Brain pericyte (primary cell): Measurements from ENCODE around the gene EPM2A.

Experiments used
- DNase-seq: peaks from one replicate; pipeline ENCODE4 v3.0.0-alpha.2; 2012; ENCODE audit warnings: low read depth, low spot score

The EPM2A gene

GRCh38 chr6:145681965-145682364 is 53.4 kb downstream of the EPM2A start:
- DNase-seq, result no peak

- DNase-seq, result no peak
Observed at GRCh38 chr6:145673504-145673903, 61.8 kb downstream of the EPM2A start.

DNA sequence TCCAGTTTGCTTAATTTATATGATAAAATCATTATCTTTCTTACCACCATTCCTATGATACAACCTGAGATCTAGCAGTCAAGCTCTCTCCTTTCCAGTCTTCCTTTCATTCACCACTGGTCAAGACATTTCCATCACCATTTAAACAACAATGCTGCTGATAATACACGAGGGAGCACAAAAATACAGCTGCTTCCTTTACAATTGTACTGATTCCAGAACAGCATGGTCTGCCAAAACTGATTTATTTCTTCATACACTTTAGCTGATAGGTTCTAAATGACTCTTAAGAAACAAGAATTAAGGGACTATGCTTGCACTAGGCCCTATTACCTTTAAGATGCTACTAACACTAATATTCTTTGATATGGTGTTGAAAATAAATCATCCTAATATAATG is 65.0 kb downstream of the EPM2A start:
- DNase-seq, result no peak

DNA sequence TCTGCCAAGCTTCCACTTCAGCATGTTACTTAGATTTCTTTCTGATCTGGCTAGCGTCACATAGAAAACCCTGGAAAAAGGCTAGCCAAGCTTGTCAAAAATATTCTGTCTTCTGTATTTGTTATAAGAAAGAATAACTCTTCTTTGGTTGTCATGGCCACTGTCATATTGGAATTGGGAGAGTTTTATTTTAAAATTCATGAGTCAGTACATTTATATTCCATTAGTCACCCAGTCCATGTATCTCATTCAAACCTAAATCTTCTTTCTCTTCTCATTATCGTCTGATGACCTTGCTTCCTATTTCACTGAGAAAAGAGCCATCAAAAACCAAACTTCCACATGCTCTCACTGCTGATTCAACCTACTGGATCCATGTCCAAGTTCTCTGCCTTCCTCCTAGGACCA is 65.7 kb downstream of the EPM2A start:
- no peak for DNase-seq

DNA sequence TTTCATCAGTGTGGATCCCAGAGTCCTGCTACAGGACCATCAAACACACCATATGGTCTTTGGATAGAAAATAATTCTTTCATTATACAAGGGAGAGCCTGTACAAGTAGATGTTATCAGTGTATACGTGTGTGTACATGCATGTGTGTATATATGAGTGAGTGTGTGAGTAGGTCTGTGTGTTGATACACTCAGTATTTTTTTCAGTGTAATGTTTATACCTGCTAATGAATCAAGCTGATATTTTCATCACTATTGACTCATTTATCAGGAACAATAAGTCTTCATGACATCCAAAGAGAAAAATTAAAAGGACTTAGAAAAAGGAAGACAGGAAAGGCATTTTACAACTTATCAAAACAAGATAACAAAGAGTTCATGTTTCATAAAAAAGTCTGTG is 66.5 kb downstream of the EPM2A start:
- no peak for DNase-seq

DNA sequence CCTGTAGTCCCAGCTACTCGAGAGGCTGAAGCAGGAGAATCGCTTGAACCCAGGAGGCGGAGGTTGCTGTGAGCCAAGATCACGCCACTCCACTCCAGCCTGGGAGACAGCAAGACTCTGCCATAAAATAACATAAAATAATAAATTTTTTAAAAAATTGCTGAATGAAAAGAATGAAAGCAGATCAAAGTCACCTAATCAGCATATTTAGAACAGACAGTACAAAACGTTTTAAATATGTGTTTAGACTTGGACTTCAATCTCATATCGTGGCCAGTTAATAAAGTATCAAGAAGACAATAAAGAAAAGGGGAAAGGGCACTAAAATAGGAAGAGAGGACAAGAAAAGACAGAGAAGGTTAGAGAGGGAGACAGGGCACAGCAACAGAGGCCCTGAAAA is 74.6 kb downstream of the EPM2A start:
- no peak for DNase-seq

DNA sequence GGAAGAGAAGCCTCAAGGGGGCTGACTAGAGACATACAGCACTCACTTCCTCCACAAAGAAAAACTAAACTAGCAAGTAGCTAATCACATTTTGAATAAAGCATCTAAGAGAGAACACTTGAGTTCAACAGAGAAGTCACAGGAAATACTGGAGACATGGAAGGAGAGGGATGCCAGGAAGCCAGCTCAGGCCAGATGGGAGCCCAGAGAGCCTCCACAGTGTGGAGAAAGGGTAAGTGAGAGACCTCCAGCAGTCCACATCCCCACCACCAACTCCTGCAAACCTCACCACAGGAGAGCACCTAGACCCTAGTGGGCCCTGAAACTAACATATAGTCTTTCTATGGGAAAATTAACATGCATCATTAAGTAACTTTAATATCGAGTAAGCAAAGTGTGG is 79.2 kb downstream of the EPM2A start:
- DNase-seq, result no peak

DNA sequence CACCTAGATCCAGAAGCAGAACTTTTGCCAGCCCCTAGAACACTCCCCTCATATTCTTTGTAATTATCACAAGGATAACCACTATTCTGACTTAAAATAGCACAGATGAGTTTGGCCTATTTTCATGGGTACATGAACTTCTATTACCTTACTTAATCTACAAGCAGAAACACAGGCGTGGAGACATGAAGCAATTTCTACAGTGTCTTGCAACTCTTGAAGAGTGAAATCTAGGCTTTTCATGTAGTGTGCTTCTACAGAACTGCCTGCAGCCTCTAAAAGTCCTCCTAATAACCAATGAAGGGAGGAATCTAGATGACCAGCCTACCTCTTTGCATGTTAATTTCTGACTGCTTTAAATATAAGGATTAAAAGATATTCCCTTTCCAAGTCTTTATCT is 82.7 kb downstream of the EPM2A start:
- no peak for DNase-seq

DNA sequence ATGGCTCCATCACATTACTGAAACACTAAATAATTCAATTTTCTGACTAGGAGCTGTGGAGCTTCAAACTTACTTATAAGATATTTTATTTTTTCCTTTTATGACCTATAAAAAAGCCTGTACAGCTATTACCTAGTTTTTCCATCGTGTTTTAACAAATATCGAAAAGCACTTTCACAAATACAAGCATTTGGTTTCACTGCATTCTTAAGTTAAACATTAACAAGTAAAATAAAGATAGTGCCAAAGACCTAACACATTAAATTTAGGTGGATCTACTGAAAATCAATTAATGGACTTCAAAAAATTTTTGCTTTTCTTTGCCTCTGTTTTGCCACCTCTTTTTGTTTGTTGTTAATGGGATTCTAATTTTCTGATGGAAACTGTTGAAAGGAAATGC is 83.3 kb downstream of the EPM2A start:
- DNase-seq, result no peak

DNA sequence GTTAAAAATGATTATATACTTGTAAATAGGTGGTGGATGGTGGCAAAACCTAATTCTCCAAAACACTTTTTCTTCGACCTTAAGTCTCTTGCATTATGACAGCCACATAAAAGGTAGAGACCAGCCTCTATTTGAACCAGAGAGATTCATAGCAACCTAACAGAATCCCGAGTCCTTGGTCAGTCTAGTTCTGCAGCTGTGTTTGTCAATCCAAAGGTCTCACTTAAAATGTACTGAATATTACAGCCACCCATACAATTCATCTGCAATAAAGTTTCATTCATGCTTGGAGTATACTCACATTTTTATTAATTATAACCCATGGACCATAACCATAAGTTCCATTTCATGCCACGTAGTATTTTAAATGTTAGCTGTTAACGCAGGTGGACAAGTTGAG is 87.2 kb downstream of the EPM2A start:
- DNase-seq, result no peak

DNA sequence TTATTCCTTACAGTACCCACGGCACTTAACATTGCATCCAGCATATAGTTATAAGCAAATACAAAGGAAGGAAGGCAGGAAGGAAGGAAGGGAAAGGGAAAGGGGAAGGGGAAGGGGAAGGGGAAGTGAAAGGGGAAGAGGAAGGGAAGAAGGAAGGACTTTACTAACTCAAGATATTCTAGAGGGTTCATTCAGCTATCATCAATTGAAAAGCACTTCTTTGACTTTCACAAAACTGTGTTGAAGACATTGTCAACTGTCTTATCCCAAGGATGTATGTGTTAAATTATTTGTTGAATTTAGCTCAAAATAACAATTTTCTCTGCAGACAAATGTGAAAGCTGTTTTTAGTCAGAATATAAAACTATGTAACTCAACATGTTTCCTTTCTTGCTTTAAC is 87.7 kb downstream of the EPM2A start:
- DNase-seq, result no peak

GRCh38 chr6:145643760-145644159 is 91.6 kb downstream of the EPM2A start:
- peak; percentile 6 for DNase-seq

DNA sequence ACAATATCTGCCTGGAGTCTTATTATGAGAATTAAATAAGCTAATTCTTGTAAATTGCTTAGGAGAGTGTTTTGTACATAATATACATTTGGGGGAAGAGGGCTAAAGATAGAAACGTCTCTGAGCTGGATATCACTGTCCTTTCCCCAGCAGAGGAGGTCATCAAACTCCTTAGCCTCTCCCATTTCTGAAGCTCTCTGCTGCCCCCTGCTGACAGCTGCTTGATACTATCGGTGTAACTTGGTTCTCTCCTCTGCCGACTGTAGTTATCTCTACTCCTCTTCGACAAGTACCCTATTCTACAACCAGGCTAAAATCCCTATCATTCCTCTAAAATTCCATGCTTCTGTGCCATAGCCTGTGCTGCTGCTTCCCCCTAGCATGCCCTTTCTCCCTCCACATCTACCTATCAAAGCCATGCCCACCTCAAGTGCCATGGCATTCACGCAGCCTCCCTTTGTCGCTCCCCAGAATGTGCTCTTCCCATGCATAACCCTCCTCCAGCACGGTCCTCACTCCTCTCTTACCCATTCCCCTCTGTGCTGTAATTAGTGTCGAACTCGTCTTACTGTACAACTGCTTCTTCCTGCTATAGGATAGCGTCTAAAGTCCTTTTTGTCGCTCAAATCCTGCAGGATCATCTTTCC is 101.2 kb downstream of the EPM2A start:
- DNase-seq, result peak; percentile 18

GRCh38 chr6:145632971-145633370 is 102.3 kb downstream of the EPM2A start:
- no peak for DNase-seq

DNA sequence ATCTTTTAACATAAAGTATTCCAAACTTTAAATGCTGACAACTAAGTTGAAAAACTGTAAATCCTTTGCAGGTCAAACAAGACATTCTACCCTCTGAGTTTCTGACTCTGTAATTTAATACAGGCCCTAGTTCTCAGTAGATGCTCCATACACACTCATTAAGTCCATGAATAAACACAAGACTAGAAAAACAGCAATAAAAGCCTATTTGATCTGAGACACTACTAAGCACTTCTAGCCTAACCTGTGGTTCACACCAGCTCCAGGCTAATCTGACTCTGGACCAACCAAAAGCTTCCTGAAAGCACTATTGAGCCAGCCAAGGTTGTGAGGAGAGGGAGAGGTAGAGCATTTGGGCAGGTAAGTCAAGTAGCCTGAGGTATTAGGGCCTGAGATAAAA is 103.9 kb downstream of the EPM2A start:
- DNase-seq, result no peak

- no peak for DNase-seq
Observed at GRCh38 chr6:145630598-145630997, 104.7 kb downstream of the EPM2A start.

DNA sequence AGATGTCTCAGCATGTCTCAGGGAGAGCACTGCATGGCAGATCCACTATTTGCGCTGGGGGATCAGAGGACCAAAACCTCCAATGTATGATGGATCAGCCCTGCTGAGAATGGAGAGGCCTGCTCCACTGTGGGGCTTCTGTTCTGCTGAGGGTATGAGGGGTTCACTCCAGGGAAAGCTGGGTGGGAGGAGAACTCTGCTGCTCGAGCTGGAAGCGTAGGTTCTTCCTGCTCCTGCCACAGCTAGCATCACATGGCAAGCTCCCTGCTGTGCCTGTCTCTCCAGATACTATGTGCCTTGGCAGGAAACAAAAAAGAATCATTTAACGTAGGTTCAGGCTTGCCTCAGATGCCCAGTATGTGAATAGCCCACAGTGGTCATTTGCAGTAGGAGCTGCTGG is 105.8 kb downstream of the EPM2A start:
- no peak for DNase-seq

- no peak for DNase-seq
Observed at GRCh38 chr6:145627451-145627850, 107.9 kb downstream of the EPM2A start.

DNA sequence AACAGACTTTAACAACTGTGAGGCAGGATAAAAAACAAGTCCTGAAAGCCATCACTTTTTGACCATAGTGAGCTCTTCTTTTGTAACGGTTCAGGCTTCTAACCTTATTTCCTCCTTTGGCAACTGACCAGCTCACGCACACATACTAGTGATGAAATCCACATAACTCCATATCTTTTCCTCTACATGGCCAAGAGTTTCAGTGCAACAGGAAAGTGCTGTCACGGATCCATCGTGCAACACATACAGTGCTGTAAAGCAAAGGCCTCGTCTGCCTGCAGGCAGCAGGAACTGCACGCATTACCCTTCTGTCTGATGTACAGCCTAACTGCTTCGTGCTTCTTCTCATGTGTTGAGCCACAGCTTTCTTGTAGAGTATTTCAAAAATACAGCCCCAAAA is 108.5 kb downstream of the EPM2A start:
- no peak for DNase-seq

GRCh38 chr6:145623231-145623630 is 112.1 kb downstream of the EPM2A start:
- no peak for DNase-seq

- no peak for DNase-seq
Observed at GRCh38 chr6:145621776-145622175, 113.5 kb downstream of the EPM2A start.

- no peak for DNase-seq
Observed at GRCh38 chr6:145620088-145620487, 115.2 kb downstream of the EPM2A start.

DNA sequence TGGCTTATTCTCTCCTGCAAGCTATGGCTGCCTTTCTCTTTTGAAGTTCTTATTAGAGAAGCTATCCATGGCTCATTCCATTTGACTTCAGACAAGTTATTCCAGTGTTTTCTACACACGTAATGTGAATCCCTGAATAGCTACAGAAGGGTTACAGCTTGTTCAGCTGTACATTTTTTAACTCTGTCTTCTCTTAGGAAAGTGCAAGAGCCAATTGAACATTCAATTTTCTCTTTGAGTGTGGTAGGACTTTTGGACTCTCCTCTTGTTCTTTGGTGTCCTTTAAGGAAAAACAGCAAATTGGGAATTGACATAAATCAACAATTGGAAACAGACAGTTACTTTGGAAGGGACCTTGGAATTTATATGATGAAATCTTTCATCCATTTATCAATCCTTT is 125.8 kb downstream of the EPM2A start:
- DNase-seq, result no peak

GRCh38 chr6:145608850-145609249 is 126.5 kb downstream of the EPM2A start:
- DNase-seq, result no peak
